T-cell (primary cell): ENCODE measurements around the gene MARS1. TPM values are rescaled to one million over a fixed set of nuclear protein-coding genes. Genes with fewer than 3 reads are reported as not detected.

Experiments used
- ATAC-seq, 4 experiments: fragments of 200-7000 bp in 3 of 4; fragments of 150-1000 bp in 1 of 4; cut with Tn5 transposase; replicated peaks in 1 of 4; 1 replicate in 3 of 4; 2 replicates in 1 of 4; pipeline ENCODE4 v1.10.0; 2021; ENCODE audit warnings: moderate library complexity in 3 of 4, mild to moderate bottlenecking in 2 of 4, moderate number of reproducible peaks in 1 of 4
- CTCF ChIA-PET, 2 donors: fragments of 300-600 bp; sonication (Branson Sonifier 250); formaldehyde crosslinking; loops; one replicate each; lab custom pipeline; 2022; ENCODE audit warnings: antibody characterized with exemption in 2 of 2; lab: Charles Lee
- POLR2A ChIA-PET, 2 donors: fragments of 300-600 bp; sonication (Branson Sonifier 250); formaldehyde crosslinking; loops; one replicate each; lab custom pipeline; 2022; ENCODE audit warnings: antibody characterized with exemption in 2 of 2; lab: Charles Lee
- DNase-seq, 35 experiments: peaks; one replicate each; pipeline versions ENCODE4 v3.0.0 to v3.0.0-alpha.2; 2013 to 2023
- H3K27ac ChIP-seq: one replicate; pipeline ENCODE4 v1.5.1; 2013; ENCODE audit warnings: low read length
- H3K27me3 ChIP-seq, 2 experiments: replicated peaks in 1 of 2; 1 replicate in 1 of 2; 2 replicates in 1 of 2; pipeline versions ENCODE4 v1.6.1 to v1.7.0; 2013; ENCODE audit warnings: low read length in 1 of 2, mixed read lengths in 1 of 2; ENCODE audit not compliant: control insufficient read depth in 2 of 2, insufficient read depth in 2 of 2; ENCODE audit errors: extremely low read depth in 1 of 2
- H3K36me3 ChIP-seq, 2 donors: 1 replicate in 1 of 2; 2 replicates in 1 of 2; pipeline versions ENCODE4 v1.6.1 to v1.7.0; 2013; ENCODE audit warnings: low read length in 1 of 2; ENCODE audit not compliant: control insufficient read depth in 2 of 2, insufficient read depth in 1 of 2; ENCODE audit errors: extremely low read depth in 1 of 2
- H3K4me1 ChIP-seq, 2 experiments: 1 replicate in 1 of 2; 2 replicates in 1 of 2; pipeline versions ENCODE4 v1.6.1 to v1.7.0; 2013; ENCODE audit warnings: low read length in 2 of 2, mixed read lengths in 1 of 2; ENCODE audit not compliant: insufficient read depth in 2 of 2, control insufficient read depth in 1 of 2; ENCODE audit errors: extremely low read depth in 1 of 2
- H3K4me3 ChIP-seq, 2 donors: 1 replicate in 1 of 2; 2 replicates in 1 of 2; pipeline versions ENCODE4 v1.5.1 to v1.7.0; 2013; ENCODE audit warnings: mild to moderate bottlenecking in 2 of 2, low read length in 1 of 2, moderate library complexity in 1 of 2; ENCODE audit not compliant: control insufficient read depth in 1 of 2; ENCODE audit errors: extremely low read depth in 1 of 2
- H3K9me3 ChIP-seq: 2 replicates; pipeline ENCODE4 v1.7.0; 2013
- H3K27ac Mint-ChIP-seq, 2 donors: one replicate each; pipeline ENCODE4 v1.8.0; 2020 to 2021; ENCODE audit warnings: mild to moderate bottlenecking in 2 of 2, mixed read lengths in 2 of 2
- H3K27me3 Mint-ChIP-seq, 2 donors: one replicate each; pipeline ENCODE4 v1.8.0; 2021 to 2022; ENCODE audit warnings: mixed read lengths in 2 of 2
- H3K36me3 Mint-ChIP-seq: one replicate; pipeline ENCODE4 v1.8.0; 2021; ENCODE audit warnings: mixed read lengths
- H3K4me1 Mint-ChIP-seq, 3 donors: one replicate each; pipeline ENCODE4 v1.8.0; 2020 to 2022; ENCODE audit warnings: mixed read lengths in 3 of 3, mild to moderate bottlenecking in 1 of 3
- H3K4me3 Mint-ChIP-seq, 3 donors: one replicate each; pipeline ENCODE4 v1.8.0; 2020 to 2022; ENCODE audit warnings: mild to moderate bottlenecking in 3 of 3, mixed read lengths in 3 of 3, moderate library complexity in 3 of 3
- H3K9me3 Mint-ChIP-seq, 3 donors: one replicate each; pipeline ENCODE4 v1.8.0; 2020 to 2022; ENCODE audit warnings: mixed read lengths in 3 of 3
- WGBS: methylation state at CpG from one replicate; pipeline ENCODE4 v1.1.5; 2013; ENCODE audit warnings: missing lambda C conversion rate; ENCODE audit not compliant: insufficient coverage; 5-methylcytosine and 5-hydroxymethylcytosine counted together
- total RNA-seq, 35 experiments: library from RNA in 6 of 35; stranded (reverse) in 6 of 35; fragments of 120-200 nt in 1 of 35; gene quantifications; one replicate each; pipeline versions ENCODE4 v1.2.1 to v1.2.4 and lab custom pipeline; 2013 to 2026

The MARS1 gene
- total RNA-seq, 5 donors from 2014 or later (not counting 1 experiment from before 2014, with no cell fraction given), result 167 to 350 (median 320) TPM

- peaks cover 9% of the 10 kb centered on the region for H3K36me3 Mint-ChIP-seq
- Histone ChIP-seq H3K36me3 (no peaks in the 10 kb centered on the region), H3K27me3 (peaks cover 0 to 6% of the 10 kb centered on the region in 2 experiments), H3K27ac (no peak overlapping the region), H3K4me1 (no peaks in the 10 kb centered on the region), H3K9me3 (no peaks in the 10 kb centered on the region), H3K4me3 (no peak overlapping the region)
- H3K27me3 Mint-ChIP-seq, result peaks cover 8 to 9% of the 10 kb centered on the region in 2 donors
- no peaks in the 10 kb centered on the region for H3K4me1 Mint-ChIP-seq
- WGBS, result 100% methylated on average over 1 of the region's 5 CpGs
- ChIA-PET CTCF (interaction anchor here in 1 of 2 donors (1.5 kb wide), 1 partner anchor 14 kb away, joined by 4 read pairs; no protein-coding TSS in a partner anchor), POLR2A (no interaction called here)
- H3K27ac Mint-ChIP-seq, result no peak overlapping the region
- no peak for DNase-seq
- H3K4me3 Mint-ChIP-seq, result no peak overlapping the region
- H3K9me3 Mint-ChIP-seq, result peaks cover 0 to 11% (median 6%) of the 10 kb centered on the region in 3 donors
- no peak for ATAC-seq
These were observed 43.1 kb upstream of the MARS1 start for GRCh38 chr12:57444744-57445143.

GRCh38 chr12:57446292-57446960 is 41.4 kb upstream of the MARS1 start:
- no peaks in the 10 kb centered on the region for H3K4me1 Mint-ChIP-seq
- peaks cover 0 to 7% (median 6%) of the 10 kb centered on the region in 3 donors for H3K9me3 Mint-ChIP-seq
- peaks cover 4 to 5% of the 10 kb centered on the region in 2 donors for H3K27me3 Mint-ChIP-seq
- Histone ChIP-seq H3K4me1 (no peaks in the 10 kb centered on the region), H3K27me3 (peaks cover 0 to 4% of the 10 kb centered on the region in 2 experiments), H3K4me3 (no peak overlapping the region), H3K9me3 (no peaks in the 10 kb centered on the region), H3K27ac (no peak overlapping the region), H3K36me3 (no peaks in the 10 kb centered on the region)
- no peak overlapping the region for H3K27ac Mint-ChIP-seq
- ChIA-PET POLR2A (interaction anchor here in 1 of 2 donors (0.5 to 0.6 kb wide), 3 partner anchors 9 to 211 kb away, joined by 3 to 9 read pairs (median 3); no protein-coding TSS in a partner anchor), CTCF (interaction anchor here (0.7 to 1.5 kb wide), 2 partner anchors 12 to 15 kb away, joined by 4 read pairs; no protein-coding TSS in a partner anchor)
- peaks cover 5% of the 10 kb centered on the region for H3K36me3 Mint-ChIP-seq
- ATAC-seq (no peak), DNase-seq (no peak)
- 93% methylated on average over 3 of the region's 6 CpGs for WGBS
- H3K4me3 Mint-ChIP-seq, result no peak overlapping the region

- H3K4me3 ChIP-seq, result no peak overlapping the region
- H3K9me3 ChIP-seq, result no peaks in the 10 kb centered on the region
- ATAC-seq (no peak), DNase-seq (no peak)
- no peak overlapping the region for H3K27ac ChIP-seq
- no peaks in the 10 kb centered on the region for H3K4me1 ChIP-seq
- ChIA-PET CTCF (interaction anchor here in 1 of 2 donors (0.6 kb wide), 1 partner anchor 27 kb away, joined by 8 read pairs; no protein-coding TSS in a partner anchor), POLR2A (interaction anchor here in 1 of 2 donors (0.7 kb wide), 1 partner anchor 8 kb away, joined by 7 read pairs; no protein-coding TSS in a partner anchor)
- Mint-ChIP-seq H3K27ac (no peak overlapping the region), H3K36me3 (no peaks in the 10 kb centered on the region), H3K4me3 (no peak overlapping the region), H3K27me3 (no peaks in the 10 kb centered on the region), H3K9me3 (no peaks in the 10 kb centered on the region), H3K4me1 (no peaks in the 10 kb centered on the region)
- WGBS, result no CpG with 5 or more reads among the region's 2 CpGs
- no peaks in the 10 kb centered on the region for H3K36me3 ChIP-seq
- peaks cover 0 to 18% of the 10 kb centered on the region in 2 experiments for H3K27me3 ChIP-seq
These were observed 39.2 kb upstream of the MARS1 start for GRCh38 chr12:57448669-57449068.

- no peak for ATAC-seq
- CTCF ChIA-PET, result interaction anchor here in 1 of 2 donors (1.9 kb wide), 1 partner anchor 10 kb away, joined by 8 read pairs; the partner anchor contains the start of gene GLI1
- no peaks in the 10 kb centered on the region for H3K4me1 ChIP-seq
- Mint-ChIP-seq H3K27ac (no peak overlapping the region), H3K4me3 (no peak overlapping the region), H3K9me3 (no peaks in the 10 kb centered on the region), H3K36me3 (no peaks in the 10 kb centered on the region), H3K4me1 (no peaks in the 10 kb centered on the region), H3K27me3 (no peaks in the 10 kb centered on the region)
- H3K4me3 ChIP-seq, result no peak overlapping the region
- no peak for DNase-seq
- POLR2A ChIA-PET, result interaction anchor here in 1 of 2 donors (0.6 kb wide), 1 partner anchor 22 kb away, joined by 3 read pairs; no protein-coding TSS in a partner anchor
- peaks cover 0 to 18% of the 10 kb centered on the region in 2 experiments for H3K27me3 ChIP-seq
- 97% methylated on average over 7 of the region's 7 CpGs for WGBS
- no peak overlapping the region for H3K27ac ChIP-seq
- H3K36me3 ChIP-seq, result no peaks in the 10 kb centered on the region
- no peaks in the 10 kb centered on the region for H3K9me3 ChIP-seq
These were observed 38.5 kb upstream of the MARS1 start for GRCh38 chr12:57449375-57449774.

- Histone ChIP-seq H3K4me1 (no peaks in the 10 kb centered on the region), H3K36me3 (no peaks in the 10 kb centered on the region), H3K4me3 (no peak overlapping the region), H3K27me3 (peaks cover 0 to 24% of the 10 kb centered on the region in 2 experiments), H3K27ac (no peak overlapping the region), H3K9me3 (no peaks in the 10 kb centered on the region)
- H3K4me3 Mint-ChIP-seq, result no peak overlapping the region
- no peaks in the 10 kb centered on the region for H3K27me3 Mint-ChIP-seq
- ATAC-seq (no peak), DNase-seq (no peak)
- CTCF ChIA-PET, result interaction anchor here (0.6 to 1.9 kb wide), 3 partner anchors 9 to 483 kb away, joined by 3 to 8 read pairs (median 5); partner anchors contain the start of gene GLI1 (in 1 of the 2)
- POLR2A ChIA-PET, result no interaction called here
- no peaks in the 10 kb centered on the region for H3K4me1 Mint-ChIP-seq
- WGBS, result 97% methylated on average over 2 of the region's 3 CpGs
- H3K27ac Mint-ChIP-seq, result no peak overlapping the region
- H3K36me3 Mint-ChIP-seq, result no peaks in the 10 kb centered on the region
- H3K9me3 Mint-ChIP-seq, result no peaks in the 10 kb centered on the region
These were observed 37.8 kb upstream of the MARS1 start for GRCh38 chr12:57450057-57450456.

GRCh38 chr12:57451233-57451778 is 36.6 kb upstream of the MARS1 start:
- ChIA-PET POLR2A (no interaction called here), CTCF (interaction anchor here (0.6 to 2.1 kb wide), 5 partner anchors 8 to 143 kb away, joined by 3 to 10 read pairs (median 5); partner anchors contain the start of gene GLI1 (in 1 of the 2))
- no peak for DNase-seq
- Mint-ChIP-seq H3K27me3 (peaks cover 0 to 1% of the 10 kb centered on the region in 2 donors), H3K4me1 (peaks cover 7 to 10% (median 8%) of the 10 kb centered on the region in 3 donors), H3K9me3 (no peaks in the 10 kb centered on the region), H3K27ac (no peak overlapping the region), H3K4me3 (no peak overlapping the region), H3K36me3 (no peaks in the 10 kb centered on the region)
- Histone ChIP-seq H3K9me3 (no peaks in the 10 kb centered on the region), H3K4me1 (peaks cover 0 to 8% of the 10 kb centered on the region in 2 experiments), H3K4me3 (no peak overlapping the region), H3K27me3 (peaks cover 0 to 31% of the 10 kb centered on the region in 2 experiments), H3K27ac (no peak overlapping the region), H3K36me3 (no peaks in the 10 kb centered on the region)
- no peak for ATAC-seq
- 85% methylated on average over 4 of the region's 6 CpGs for WGBS
